ENCODE measurements around the gene CROCC2. TPM values are rescaled to one million over a fixed set of nuclear protein-coding genes. Genes with fewer than 3 reads are reported as not detected.

CROCC2 gene
- total RNA-seq, 2 experiments from 2014 or later, result not detected

DNA sequence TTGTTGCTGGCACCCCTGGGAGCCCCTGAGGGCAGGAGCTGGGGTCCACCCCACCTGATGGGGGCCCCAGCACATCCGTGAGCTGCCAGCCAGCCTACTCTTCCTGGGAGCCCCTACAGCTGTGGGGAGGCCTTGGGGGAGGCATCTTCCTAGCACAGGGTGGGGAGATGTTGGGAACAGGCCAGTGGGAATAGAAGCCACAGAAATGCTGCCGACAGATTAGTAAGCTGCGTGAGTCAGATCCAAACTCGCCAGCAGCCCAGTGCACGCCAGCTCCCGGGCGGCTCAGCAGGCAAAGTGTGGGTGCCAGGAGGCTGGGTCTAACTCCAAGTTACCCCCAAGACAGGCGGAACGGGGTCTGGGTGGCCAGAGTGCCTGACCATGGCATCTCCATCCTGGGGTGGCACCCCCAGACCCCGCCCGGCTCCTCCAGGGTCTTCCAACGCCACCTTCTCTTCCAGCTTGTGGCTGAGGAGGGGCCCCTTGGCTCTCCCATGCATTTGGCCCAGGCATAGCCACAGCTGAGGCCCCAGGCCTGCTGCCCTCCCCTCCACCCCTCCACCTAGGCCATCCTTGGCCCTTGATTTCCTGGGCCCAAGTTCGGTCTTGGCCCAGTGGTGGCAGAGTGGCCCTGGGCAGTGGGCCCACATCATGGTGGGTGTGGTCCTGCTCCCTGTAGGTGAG lies 15.3 kb downstream of the CROCC2 start:
- no peaks in the 10 kb centered on the region for H3K4me1 ChIP-seq (ENCODE audit: insufficient read depth, low read length, poor library complexity, severe bottlenecking)
- no peak overlapping the region for H3K4me2 ChIP-seq (ENCODE audit: low read length)
- H3K9me3 ChIP-seq (ENCODE audit: low read length), result no peaks in the 10 kb centered on the region
- H3K27ac ChIP-seq (ENCODE audit: low read depth, low read length, poor library complexity, severe bottlenecking), result no peak overlapping the region
- intact Hi-C loops (cut with micrococcal nuclease; ENCODE audit: unreplicated experiment), result no loop called here
- no peaks in the 10 kb centered on the region for H3K36me3 ChIP-seq (ENCODE audit: insufficient read depth, low read length)
- H3K79me2 ChIP-seq (ENCODE audit: insufficient read depth, low read depth, low read length), result no peaks in the 10 kb centered on the region
- ChIA-PET POLR2A (no interaction called here), CTCF (ENCODE audit: unreplicated experiment) (no interaction called here)
- no peak for DNase-seq (ENCODE audit: low spot score)
- TF ChIP-seq, protein P1, sequence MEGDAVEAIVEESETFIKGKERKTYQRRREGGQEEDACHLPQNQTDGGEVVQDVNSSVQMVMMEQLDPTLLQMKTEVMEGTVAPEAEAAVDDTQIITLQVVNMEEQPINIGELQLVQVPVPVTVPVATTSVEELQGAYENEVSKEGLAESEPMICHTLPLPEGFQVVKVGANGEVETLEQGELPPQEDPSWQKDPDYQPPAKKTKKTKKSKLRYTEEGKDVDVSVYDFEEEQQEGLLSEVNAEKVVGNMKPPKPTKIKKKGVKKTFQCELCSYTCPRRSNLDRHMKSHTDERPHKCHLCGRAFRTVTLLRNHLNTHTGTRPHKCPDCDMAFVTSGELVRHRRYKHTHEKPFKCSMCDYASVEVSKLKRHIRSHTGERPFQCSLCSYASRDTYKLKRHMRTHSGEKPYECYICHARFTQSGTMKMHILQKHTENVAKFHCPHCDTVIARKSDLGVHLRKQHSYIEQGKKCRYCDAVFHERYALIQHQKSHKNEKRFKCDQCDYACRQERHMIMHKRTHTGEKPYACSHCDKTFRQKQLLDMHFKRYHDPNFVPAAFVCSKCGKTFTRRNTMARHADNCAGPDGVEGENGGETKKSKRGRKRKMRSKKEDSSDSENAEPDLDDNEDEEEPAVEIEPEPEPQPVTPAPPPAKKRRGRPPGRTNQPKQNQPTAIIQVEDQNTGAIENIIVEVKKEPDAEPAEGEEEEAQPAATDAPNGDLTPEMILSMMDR (conservative IDR thresholded peaks at IDR 0.05; ENCODE audit: low read length), result no peak
- no peak for TF ChIP-seq EZH2phosphoT487 (IDR thresholded peaks at IDR 0.05; ENCODE audit: borderline replicate concordance, low read depth, low read length)
- BruUV-seq (replicated peaks), result no TSS peak
- H4K20me1 ChIP-seq (ENCODE audit: insufficient read depth, low read length), result no peaks in the 10 kb centered on the region
- H3K9me2 ChIP-seq (ENCODE audit: insufficient read depth, low read length), result no peaks in the 10 kb centered on the region
- H2AFZ ChIP-seq (ENCODE audit: low read length), result no peak overlapping the region
- H3K4me3 ChIP-seq (ENCODE audit: low read depth, low read length, poor library complexity, severe bottlenecking), result no peak overlapping the region

DNA sequence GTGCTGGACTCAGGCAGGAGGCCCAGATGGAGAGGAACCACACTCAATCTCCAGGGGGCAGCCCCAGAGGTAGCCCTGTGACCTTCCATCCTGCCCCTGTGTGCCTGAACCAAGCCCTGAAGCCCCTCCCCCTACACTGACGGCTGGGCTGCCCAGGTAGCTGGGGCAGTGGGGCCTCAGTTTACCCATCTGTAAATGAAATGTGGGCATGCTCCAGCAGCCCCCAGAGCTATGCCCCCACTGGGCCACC lies 15.8 kb downstream of the CROCC2 start:
- no peak overlapping the region for H3K4me2 ChIP-seq (ENCODE audit: low read length)
- no peaks in the 10 kb centered on the region for H3K36me3 ChIP-seq (ENCODE audit: insufficient read depth, low read length)
- no peak overlapping the region for H3K4me3 ChIP-seq (ENCODE audit: low read depth, low read length, poor library complexity, severe bottlenecking)
- no peak for TF ChIP-seq EZH2phosphoT487 (IDR thresholded peaks at IDR 0.05; ENCODE audit: borderline replicate concordance, low read depth, low read length)
- TF ChIP-seq, protein P1 (conservative IDR thresholded peaks at IDR 0.05; ENCODE audit: low read length), result no peak
- ChIA-PET POLR2A (no interaction called here), CTCF (ENCODE audit: unreplicated experiment) (no interaction called here)
- no peak overlapping the region for H3K27ac ChIP-seq (ENCODE audit: low read depth, low read length, poor library complexity, severe bottlenecking)
- intact Hi-C loops (cut with micrococcal nuclease; ENCODE audit: unreplicated experiment), result no loop called here
- H3K79me2 ChIP-seq (ENCODE audit: insufficient read depth, low read depth, low read length), result no peaks in the 10 kb centered on the region
- H3K9me2 ChIP-seq (ENCODE audit: insufficient read depth, low read length), result no peaks in the 10 kb centered on the region
- no peak for DNase-seq (ENCODE audit: low spot score)
- no peak overlapping the region for H2AFZ ChIP-seq (ENCODE audit: low read length)
- no peaks in the 10 kb centered on the region for H3K9me3 ChIP-seq (ENCODE audit: low read length)
- no peaks in the 10 kb centered on the region for H4K20me1 ChIP-seq (ENCODE audit: insufficient read depth, low read length)
- BruUV-seq (replicated peaks), result no TSS peak
- H3K4me1 ChIP-seq (ENCODE audit: insufficient read depth, low read length, poor library complexity, severe bottlenecking), result no peaks in the 10 kb centered on the region

DNA sequence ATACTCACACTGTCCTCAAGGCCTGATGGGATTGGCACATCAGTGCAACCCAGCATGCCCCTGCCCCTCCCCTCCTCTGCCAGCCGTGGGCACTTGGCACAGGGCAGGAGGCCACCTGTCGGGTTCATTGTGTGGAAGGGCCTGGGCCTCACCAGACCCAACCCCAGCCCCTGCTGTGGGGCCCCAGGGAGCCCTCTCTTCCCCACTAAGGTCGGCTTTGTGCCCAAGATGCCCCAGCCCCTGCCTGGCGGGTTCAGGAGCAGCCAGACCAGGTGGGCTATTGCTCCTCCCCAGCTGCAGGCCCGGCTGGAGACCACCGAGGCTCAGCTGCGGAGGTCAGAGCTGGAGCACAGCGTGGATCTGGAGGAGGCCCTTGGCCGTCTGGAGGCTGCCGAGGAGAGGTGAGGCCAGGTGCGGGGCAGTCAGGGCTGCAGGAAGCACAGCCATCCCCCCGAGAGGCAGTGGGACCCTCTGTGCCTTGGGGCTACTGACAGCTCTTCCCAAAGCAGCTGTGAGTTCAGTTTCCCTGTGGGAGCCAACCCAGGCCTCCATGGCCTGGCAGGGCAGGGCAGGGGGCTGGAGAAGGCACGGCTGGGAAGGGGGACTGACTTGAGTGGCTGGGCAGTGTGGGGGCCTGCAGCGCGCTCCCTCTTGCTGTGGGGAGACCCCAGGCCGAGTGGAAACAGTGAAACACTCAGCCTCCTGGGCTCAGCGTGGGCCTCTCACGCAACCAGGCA lies 16.3 kb downstream of the CROCC2 start:
- intact Hi-C loops (cut with micrococcal nuclease; ENCODE audit: unreplicated experiment), result no loop called here
- no peak for TF ChIP-seq EZH2phosphoT487 (IDR thresholded peaks at IDR 0.05; ENCODE audit: borderline replicate concordance, low read depth, low read length)
- ChIA-PET POLR2A (no interaction called here), CTCF (ENCODE audit: unreplicated experiment) (no interaction called here)
- BruUV-seq (replicated peaks), result no TSS peak
- Histone ChIP-seq H3K79me2 (ENCODE audit: insufficient read depth, low read depth, low read length) (no peaks in the 10 kb centered on the region), H3K9me2 (ENCODE audit: insufficient read depth, low read length) (no peaks in the 10 kb centered on the region), H3K9me3 (ENCODE audit: low read length) (no peaks in the 10 kb centered on the region), H2AFZ (ENCODE audit: low read length) (no peak overlapping the region), H3K36me3 (ENCODE audit: insufficient read depth, low read length) (no peaks in the 10 kb centered on the region), H3K4me1 (ENCODE audit: insufficient read depth, low read length, poor library complexity, severe bottlenecking) (no peaks in the 10 kb centered on the region), H3K4me2 (ENCODE audit: low read length) (no peak overlapping the region), H3K4me3 (ENCODE audit: low read depth, low read length, poor library complexity, severe bottlenecking) (no peak overlapping the region), H4K20me1 (ENCODE audit: insufficient read depth, low read length) (no peaks in the 10 kb centered on the region), H3K27ac (ENCODE audit: low read depth, low read length, poor library complexity, severe bottlenecking) (no peak overlapping the region)
- DNase-seq (ENCODE audit: low spot score), result no peak
